Left renal cortex interstitium (tissue), 4 donors: Measurements from ENCODE around the gene F2. TPM values are rescaled to one million over a fixed set of nuclear protein-coding genes. Genes with fewer than 3 reads are reported as not detected.
"Not testable (repeated sequence)": the region's sequence is repeated elsewhere in the genome, so short reads cannot be mapped to it uniquely, and the experiment has no call there.

ENCODE experiments used
- DNase-seq, 4 donors: peaks; one replicate each; pipeline ENCODE4 v3.0.0-alpha.2; 2013; ENCODE audit warnings: low read depth in 4 of 4, low spot score in 2 of 4, missing footprints in 1 of 4
- polyA plus RNA-seq, 4 donors: library from polyadenylated mRNA; unstranded; fragments of 120-200 nt; gene quantifications; one replicate each; pipeline ENCODE4 v1.2.1, GENCODE V29; 2013; ENCODE audit not compliant: insufficient read length in 4 of 4

The F2 gene
- polyA plus RNA-seq, result 1 to 10 TPM in 1 of 4 donors, under 1 TPM in 3; 0.11 to 4.0 (median 0.33) TPM

GRCh38 chr11:46719048-46719542 lies at the start of gene F2:
F2 (plus strand) TSS chr11:46719213; CDS start chr11:46719236, 23 bp downstream.
- no peak for DNase-seq

GRCh38 chr11:46669711-46670139 lies 49.3 kb upstream of the F2 start:
- DNase-seq, result no peak

- not testable (repeated sequence) for DNase-seq
These were observed 48.5 kb upstream of the F2 start for GRCh38 chr11:46670521-46670920.

- DNase-seq, result no peak
These were observed 47.1 kb upstream of the F2 start for GRCh38 chr11:46671958-46672315.

GRCh38 chr11:46672381-46672839 lies 46.6 kb upstream of the F2 start:
- no peak for DNase-seq

- no peak for DNase-seq
These were observed 45.1 kb upstream of the F2 start for GRCh38 chr11:46673713-46674462.

- DNase-seq, result no peak
These were observed 44.3 kb upstream of the F2 start for GRCh38 chr11:46674463-46675287.

GRCh38 chr11:46675288-46675851 lies 43.6 kb upstream of the F2 start:
- DNase-seq, result no peak

GRCh38 chr11:46675949-46676348 lies 43.1 kb upstream of the F2 start:
- no peak for DNase-seq

GRCh38 chr11:46676436-46677158 lies 42.4 kb upstream of the F2 start:
- DNase-seq, result no peak

GRCh38 chr11:46677169-46677568 lies 41.8 kb upstream of the F2 start:
- DNase-seq, result no peak

- DNase-seq, result no peak
These were observed 40.8 kb upstream of the F2 start for GRCh38 chr11:46677991-46678740.

- no peak for DNase-seq
These were observed 40.3 kb upstream of the F2 start for GRCh38 chr11:46678741-46679130.

- no peak for DNase-seq
These were observed 39.5 kb upstream of the F2 start for GRCh38 chr11:46679241-46680163.

GRCh38 chr11:46680164-46680760 lies 38.8 kb upstream of the F2 start:
- no peak for DNase-seq

- DNase-seq, result no peak
These were observed 38.2 kb upstream of the F2 start for GRCh38 chr11:46680815-46681214.

GRCh38 chr11:46681814-46682213 lies 37.2 kb upstream of the F2 start:
- no peak for DNase-seq
